ENCODE data around the gene C11orf91. TPM values are rescaled to one million over a fixed set of nuclear protein-coding genes. Genes with fewer than 3 reads are reported as not detected.
"Not testable (repeated sequence)": the region's sequence is repeated elsewhere in the genome, so short reads cannot be mapped to it uniquely, and the experiment has no call there.

C11orf91 gene
- total and polyA plus RNA-seq, 2 donors (not counting 3 experiments of a cell fraction or from before 2014, with no cell fraction given): 0.94 to 2.1 TPM

DNA sequence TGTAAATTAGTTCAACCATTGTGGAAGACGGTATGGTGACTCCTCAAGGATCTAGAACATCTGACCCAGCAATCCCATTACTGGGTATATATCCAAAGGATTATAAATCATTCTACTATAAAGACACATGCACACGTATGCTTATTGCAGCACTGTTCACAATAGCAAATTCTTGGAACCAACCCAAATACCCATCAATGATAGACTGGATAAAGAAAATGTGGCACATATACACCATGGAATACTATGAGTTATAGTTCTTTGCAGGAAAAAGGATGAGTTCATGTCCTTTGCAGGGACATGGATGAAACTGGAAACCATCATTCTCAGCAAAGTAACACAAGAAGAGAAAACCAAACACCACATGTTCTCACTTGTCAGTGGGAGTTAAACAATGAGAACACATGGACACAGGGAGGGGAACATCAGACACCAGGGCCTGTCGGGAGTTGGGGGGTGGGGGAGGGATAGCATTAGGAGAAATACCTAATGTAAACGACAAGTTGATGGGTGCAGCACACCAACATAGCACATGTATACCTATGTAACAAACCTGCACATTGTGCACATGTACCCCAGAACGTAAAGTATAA, 28.5 kb upstream of the C11orf91 start:
- DNase-seq (ENCODE audit: low read depth, low spot score); H3K27ac ChIP-seq (ENCODE audit: insufficient read depth, low read depth, low read length); CTCF ChIA-PET; intact Hi-C loops (cut with micrococcal nuclease); POLR2A ChIA-PET; H3K9ac ChIP-seq (replicated peaks; ENCODE audit: extremely low read depth, insufficient read depth, low read length); H3K27me3 ChIP-seq (ENCODE audit: control insufficient read depth in 2 of 2, insufficient read depth in 2 of 2, low read length in 2 of 2); H3K9me1 ChIP-seq (replicated peaks; ENCODE audit: control insufficient read depth, extremely low read depth, insufficient read depth, low read length); H2AFZ ChIP-seq (ENCODE audit: low read depth, low read length); BruUV-seq (replicated peaks); dilution Hi-C loops (cut with MboI; ENCODE audit: extremely low pct_ligation_motif_present, low sequenced_read_pairs); FAIRE-seq; H3K36me3 ChIP-seq (ENCODE audit: control insufficient read depth in 2 of 2, extremely low read depth in 1 of 2, insufficient read depth in 2 of 2, low read length in 2 of 2); H4K20me1 ChIP-seq (replicated peaks; ENCODE audit: control insufficient read depth, extremely low read depth, insufficient read depth, low read length); H3K9me3 ChIP-seq (replicated peaks; ENCODE audit: control insufficient read depth, insufficient read depth, low read length): not testable (repeated sequence)
- H3K4me1 ChIP-seq (ENCODE audit: control insufficient read depth, extremely low read depth, insufficient read depth, low read length): peaks cover 62% of the 10 kb centered on the region
- peak overlapping the region in 1 of 3 experiments; percentile 26 for H3K4me3 ChIP-seq (replicated peaks in 1 of 3; ENCODE audit: insufficient read depth in 1 of 3, low read depth in 1 of 3, low read length in 3 of 3)
- H3K79me2 ChIP-seq (ENCODE audit: control insufficient read depth, insufficient read depth, low read length): peaks cover 94% of the 10 kb centered on the region
- H3K4me2 ChIP-seq (ENCODE audit: insufficient read depth, low read length): peak overlapping the region; percentile 92

GRCh38 chr11:33727539-33727938, 26.9 kb upstream of the C11orf91 start:
- H3K4me1 ChIP-seq (ENCODE audit: control insufficient read depth, extremely low read depth, insufficient read depth, low read length): peaks cover 65% of the 10 kb centered on the region
- not testable (repeated sequence) for H2AFZ ChIP-seq (ENCODE audit: low read depth, low read length); BruUV-seq (replicated peaks)

More at GRCh38 chr11:33727539-33727938, 26.9 kb upstream of the C11orf91 start:
- FAIRE-seq; H3K27ac ChIP-seq (ENCODE audit: insufficient read depth, low read depth, low read length); H3K9me3 ChIP-seq (replicated peaks; ENCODE audit: control insufficient read depth, insufficient read depth, low read length); H3K9ac ChIP-seq (replicated peaks; ENCODE audit: extremely low read depth, insufficient read depth, low read length); dilution Hi-C loops (cut with MboI; ENCODE audit: extremely low pct_ligation_motif_present, low sequenced_read_pairs); H4K20me1 ChIP-seq (replicated peaks; ENCODE audit: control insufficient read depth, extremely low read depth, insufficient read depth, low read length); H3K27me3 ChIP-seq (ENCODE audit: control insufficient read depth in 2 of 2, insufficient read depth in 2 of 2, low read length in 2 of 2); H3K4me2 ChIP-seq (ENCODE audit: insufficient read depth, low read length); H3K4me3 ChIP-seq (replicated peaks in 1 of 3; ENCODE audit: insufficient read depth in 1 of 3, low read depth in 1 of 3, low read length in 3 of 3); intact Hi-C loops (cut with micrococcal nuclease); H3K9me1 ChIP-seq (replicated peaks; ENCODE audit: control insufficient read depth, extremely low read depth, insufficient read depth, low read length); DNase-seq (ENCODE audit: low read depth, low spot score); H3K36me3 ChIP-seq (ENCODE audit: control insufficient read depth in 2 of 2, extremely low read depth in 1 of 2, insufficient read depth in 2 of 2, low read length in 2 of 2): not testable (repeated sequence)
- ChIA-PET CTCF (interaction anchor here (1.6 to 6.3 kb wide), 2 partner anchors 15 to 26 kb away, joined by 3 to 52 read pairs; no protein-coding TSS in a partner anchor), POLR2A (interaction anchor here (0.6 kb wide), 1 partner anchor 10 kb away, joined by 4 read pairs; no protein-coding TSS in a partner anchor)
- H3K79me2 ChIP-seq (ENCODE audit: control insufficient read depth, insufficient read depth, low read length): peaks cover 94% of the 10 kb centered on the region

Data from endothelial cell of umbilical vein (primary cell).